H9 (cell line): Measurements from ENCODE around the gene CCDC57. TPM values are rescaled to one million over a fixed set of nuclear protein-coding genes. Genes with fewer than 3 reads are reported as not detected.

Source experiments
- DNase-seq: peaks from one replicate; pipeline ENCODE4 v3.0.0-alpha.2; 2017
- H2AFZ ChIP-seq: one replicate; pipeline ENCODE4 v1.6.1; 2013; ENCODE audit warnings: mild to moderate bottlenecking, low read length, control low read depth, moderate library complexity
- H2AK5ac ChIP-seq: 2 replicates; pipeline ENCODE4 v1.6.1; 2013; ENCODE audit warnings: low read length, control low read depth, mixed read lengths; ENCODE audit not compliant: insufficient read length
- H2BK120ac ChIP-seq: one replicate; pipeline ENCODE4 v1.6.1; 2013; ENCODE audit warnings: low read depth, mild to moderate bottlenecking, low read length, control low read depth, inconsistent platforms; ENCODE audit not compliant: poor library complexity, severe bottlenecking
- H2BK12ac ChIP-seq: 2 replicates; pipeline ENCODE4 v1.6.1; 2013; ENCODE audit warnings: low read length, control low read depth, mixed read lengths, low read depth; ENCODE audit not compliant: insufficient read length
- H2BK15ac ChIP-seq: 2 replicates; pipeline ENCODE4 v1.6.1; 2013; ENCODE audit warnings: low read depth, low read length, control low read depth
- H2BK20ac ChIP-seq: one replicate; pipeline ENCODE4 v1.6.1; 2013; ENCODE audit warnings: low read depth, mild to moderate bottlenecking, low read length, control low read depth, inconsistent platforms; ENCODE audit not compliant: poor library complexity, severe bottlenecking
- H2BK5ac ChIP-seq: 2 replicates; pipeline ENCODE4 v1.6.1; 2013; ENCODE audit warnings: low read length, control low read depth, mixed read lengths; ENCODE audit not compliant: insufficient read length
- H3K14ac ChIP-seq: 2 replicates; pipeline ENCODE4 v1.6.1; 2013; ENCODE audit warnings: low read length, control low read depth; ENCODE audit not compliant: insufficient read depth
- H3K18ac ChIP-seq: 2 replicates; pipeline ENCODE4 v1.6.1; 2013; ENCODE audit warnings: low read depth, mild to moderate bottlenecking, mixed read lengths, low read length, control low read depth; ENCODE audit not compliant: insufficient read length
- H3K23ac ChIP-seq: 2 replicates; pipeline ENCODE4 v1.6.1; 2013; ENCODE audit warnings: low read length, control low read depth, mixed read lengths, low read depth; ENCODE audit not compliant: insufficient read length
- H3K23me2 ChIP-seq: 2 replicates; pipeline ENCODE4 v1.6.1; 2013; ENCODE audit warnings: low read depth, mild to moderate bottlenecking, mixed read lengths, low read length, control low read depth; ENCODE audit not compliant: insufficient read length, poor library complexity, severe bottlenecking
- H3K27ac ChIP-seq: 2 replicates; pipeline ENCODE4 v1.5.1; 2013; ENCODE audit warnings: low read length, control low read depth, mixed read lengths, low read depth; ENCODE audit not compliant: insufficient read length
- H3K27me3 ChIP-seq: 2 replicates; pipeline ENCODE4 v1.6.1; 2013; ENCODE audit warnings: low read length, control low read depth, inconsistent platforms; ENCODE audit not compliant: insufficient read depth
- H3K4ac ChIP-seq: 2 replicates; pipeline ENCODE4 v1.6.1; 2013; ENCODE audit warnings: low read depth, mild to moderate bottlenecking, control low read depth, inconsistent platforms, low read length, moderate library complexity
- H3K4me1 ChIP-seq: 2 replicates; pipeline ENCODE4 v1.6.1; 2013; ENCODE audit warnings: low read length, control low read depth, inconsistent platforms; ENCODE audit not compliant: insufficient read depth
- H3K4me2 ChIP-seq: 2 replicates; pipeline ENCODE4 v1.6.1; 2013; ENCODE audit warnings: low read length, control low read depth, mixed read lengths; ENCODE audit not compliant: insufficient read length, insufficient read depth
- H3K56ac ChIP-seq: 2 replicates; pipeline ENCODE4 v1.6.1; 2013; ENCODE audit warnings: low read depth, mild to moderate bottlenecking, mixed read lengths, low read length, control low read depth; ENCODE audit not compliant: insufficient read length
- H3K79me1 ChIP-seq: 2 replicates; pipeline ENCODE4 v1.6.1; 2013; ENCODE audit warnings: low read depth, mild to moderate bottlenecking, moderate library complexity, low read length, control low read depth, inconsistent platforms; ENCODE audit not compliant: insufficient read depth, poor library complexity, severe bottlenecking
- H3K79me2 ChIP-seq: 2 replicates; pipeline ENCODE4 v1.6.1; 2013; ENCODE audit warnings: low read length, control low read depth, inconsistent platforms; ENCODE audit not compliant: insufficient read depth
- H3K9ac ChIP-seq: 2 replicates; pipeline ENCODE4 v1.6.1; 2013; ENCODE audit warnings: low read length, control low read depth, mixed read lengths; ENCODE audit not compliant: insufficient read length; ENCODE audit errors: extremely low read depth
- H3K9me3 ChIP-seq: one replicate; pipeline ENCODE4 v1.6.1; 2013; ENCODE audit warnings: low read depth, low read length, inconsistent platforms; ENCODE audit not compliant: control insufficient read depth
- H3T11ph ChIP-seq: one replicate; pipeline ENCODE4 v1.6.1; 2013; ENCODE audit warnings: mild to moderate bottlenecking, low read length, control low read depth, inconsistent platforms
- H4K20me1 ChIP-seq: one replicate; pipeline ENCODE4 v1.6.1; 2013; ENCODE audit not compliant: control insufficient read depth, insufficient read length, insufficient read depth
- H4K5ac ChIP-seq: 2 replicates; pipeline ENCODE4 v1.6.1; 2013; ENCODE audit warnings: low read depth, mild to moderate bottlenecking, mixed read lengths, low read length, control low read depth; ENCODE audit not compliant: insufficient read length
- H4K8ac ChIP-seq: replicated peaks from 2 replicates; pipeline ENCODE4 v1.6.1; 2013; ENCODE audit warnings: low read length, control low read depth, mixed read lengths, low read depth; ENCODE audit not compliant: insufficient read length
- H4K91ac ChIP-seq: 2 replicates; pipeline ENCODE4 v1.6.1; 2013; ENCODE audit warnings: low read depth, mild to moderate bottlenecking, moderate library complexity, mixed read lengths, low read length, control low read depth; ENCODE audit not compliant: insufficient read length
- H3K27ac Mint-ChIP-seq, 3 experiments: 2 replicates in 2 of 3; 3 replicates in 1 of 3; pipeline ENCODE4 v1.8.0; 2020 to 2021; ENCODE audit warnings: mixed read lengths in 3 of 3, mild to moderate bottlenecking in 1 of 3, moderate library complexity in 1 of 3
- H3K27me3 Mint-ChIP-seq: 2 replicates; pipeline ENCODE4 v1.8.0; 2021; ENCODE audit warnings: low read depth, mild to moderate bottlenecking, moderate library complexity, mixed read lengths
- H3K36me3 Mint-ChIP-seq, 3 experiments: 2 replicates in 2 of 3; 3 replicates in 1 of 3; pipeline ENCODE4 v1.8.0; 2020 to 2021; ENCODE audit warnings: low read depth in 3 of 3, mixed read lengths in 3 of 3; ENCODE audit not compliant: insufficient read depth in 1 of 3
- H3K4me1 Mint-ChIP-seq, 2 experiments: 2 replicates each; pipeline ENCODE4 v1.8.0; 2020; ENCODE audit warnings: mixed read lengths in 2 of 2
- H3K4me3 Mint-ChIP-seq, 2 experiments: 2 replicates in 1 of 2; 3 replicates in 1 of 2; pipeline ENCODE4 v1.8.0; 2020 to 2021; ENCODE audit warnings: mild to moderate bottlenecking in 2 of 2, mixed read lengths in 2 of 2, moderate library complexity in 1 of 2
- H3K9me3 Mint-ChIP-seq, 2 experiments: 2 replicates in 1 of 2; 3 replicates in 1 of 2; pipeline ENCODE4 v1.8.0; 2020; ENCODE audit warnings: mild to moderate bottlenecking in 2 of 2, mixed read lengths in 2 of 2, moderate library complexity in 1 of 2
- WGBS: extraction: QIAGEN DNeasy Blood & Tissue Kit; methylation state at CpG from one replicate; pipeline ENCODE4 v1.1.7; 2013; ENCODE audit warnings: missing lambda C conversion rate, low lambda C conversion rate, mixed read lengths; ENCODE audit not compliant: insufficient read length; ENCODE audit errors: extremely low coverage; 5-methylcytosine and 5-hydroxymethylcytosine counted together
- total RNA-seq: library from RNA; stranded (reverse); gene quantifications from 2 replicates; pipeline ENCODE4 v1.2.1, GENCODE V29; 2021
- TF ChIP-seq, protein P1 (sequence below): fragments of 200-600 bp; sonication (generic); conservative IDR thresholded peaks from 3 replicates; pipeline ENCODE4 v1.8.0; 2021; ENCODE audit warnings: antibody characterized with exemption, mild to moderate bottlenecking

Gene CCDC57
- total RNA-seq, 1 experiment from 2014 or later: 11.0 TPM

DNA sequence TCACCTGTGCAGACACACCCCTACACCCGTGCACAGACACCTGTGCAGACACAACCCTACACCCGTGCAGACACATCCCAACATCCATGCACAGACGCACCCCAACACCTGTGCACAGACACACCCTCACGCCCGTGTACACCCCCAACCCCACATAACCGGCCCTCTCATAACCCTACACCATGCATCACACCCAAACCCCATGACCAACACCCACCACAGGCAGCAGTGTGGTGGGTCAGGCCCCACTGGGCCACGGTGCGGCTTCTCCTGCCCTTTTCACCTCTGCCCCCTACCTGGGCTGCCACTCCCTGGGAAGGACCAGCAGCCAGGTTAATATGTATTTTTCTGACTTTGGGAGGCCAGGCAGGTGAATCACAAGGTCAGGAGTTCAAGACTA is 12.0 kb upstream of the CCDC57 start:
- no peak overlapping the region for H3K4ac ChIP-seq
- no peak overlapping the region for H3K18ac ChIP-seq
- H3K4me1 ChIP-seq: no peaks in the 10 kb centered on the region
- H2BK5ac ChIP-seq: no peak overlapping the region
- H4K5ac ChIP-seq: no peak overlapping the region
- Mint-ChIP-seq H3K27me3 (peaks cover 60% of the 10 kb centered on the region), H3K4me1 (no peaks in the 10 kb centered on the region), H3K4me3 (no peak overlapping the region; a peak in 1 of 5 replicates), H3K9me3 (0 out of 5 replicates have a peak, but pooled peaks cover 0 to 3% of the 10 kb centered on the region in 2 experiments), H3K36me3 (no peaks in the 10 kb centered on the region; a peak in 1 of 7 replicates), H3K27ac (no peak overlapping the region)
- TF ChIP-seq, protein P1, sequence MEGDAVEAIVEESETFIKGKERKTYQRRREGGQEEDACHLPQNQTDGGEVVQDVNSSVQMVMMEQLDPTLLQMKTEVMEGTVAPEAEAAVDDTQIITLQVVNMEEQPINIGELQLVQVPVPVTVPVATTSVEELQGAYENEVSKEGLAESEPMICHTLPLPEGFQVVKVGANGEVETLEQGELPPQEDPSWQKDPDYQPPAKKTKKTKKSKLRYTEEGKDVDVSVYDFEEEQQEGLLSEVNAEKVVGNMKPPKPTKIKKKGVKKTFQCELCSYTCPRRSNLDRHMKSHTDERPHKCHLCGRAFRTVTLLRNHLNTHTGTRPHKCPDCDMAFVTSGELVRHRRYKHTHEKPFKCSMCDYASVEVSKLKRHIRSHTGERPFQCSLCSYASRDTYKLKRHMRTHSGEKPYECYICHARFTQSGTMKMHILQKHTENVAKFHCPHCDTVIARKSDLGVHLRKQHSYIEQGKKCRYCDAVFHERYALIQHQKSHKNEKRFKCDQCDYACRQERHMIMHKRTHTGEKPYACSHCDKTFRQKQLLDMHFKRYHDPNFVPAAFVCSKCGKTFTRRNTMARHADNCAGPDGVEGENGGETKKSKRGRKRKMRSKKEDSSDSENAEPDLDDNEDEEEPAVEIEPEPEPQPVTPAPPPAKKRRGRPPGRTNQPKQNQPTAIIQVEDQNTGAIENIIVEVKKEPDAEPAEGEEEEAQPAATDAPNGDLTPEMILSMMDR: no peak
- H2AFZ ChIP-seq: no peak overlapping the region
- no peak overlapping the region for H3K9ac ChIP-seq
- H2BK12ac ChIP-seq: no peak overlapping the region
- H4K8ac ChIP-seq: no peak overlapping the region
- H3K23ac ChIP-seq: no peak overlapping the region
- no peaks in the 10 kb centered on the region for H3K9me3 ChIP-seq
- H3K56ac ChIP-seq: no peak overlapping the region
- H3K27ac ChIP-seq: no peak overlapping the region
- H3K79me2 ChIP-seq: no peaks in the 10 kb centered on the region
- H3K23me2 ChIP-seq: peaks cover 4% of the 10 kb centered on the region
- no CpG with 5 or more reads among the region's 8 CpGs for WGBS
- peaks cover 2% of the 10 kb centered on the region for H4K20me1 ChIP-seq
- peaks cover 14% of the 10 kb centered on the region; the same call in 1 of the 2 replicates for H3K27me3 ChIP-seq
- H2AK5ac ChIP-seq: no peak overlapping the region
- no peaks in the 10 kb centered on the region for H3K79me1 ChIP-seq
- no peak overlapping the region for H3K14ac ChIP-seq
- no peak overlapping the region for H4K91ac ChIP-seq
- no peak overlapping the region for H2BK15ac ChIP-seq
- no peak for DNase-seq
- no peak overlapping the region for H2BK20ac ChIP-seq
- H2BK120ac ChIP-seq: no peak overlapping the region
- no peak overlapping the region for H3T11ph ChIP-seq
- no peak overlapping the region for H3K4me2 ChIP-seq
